Heart right ventricle (tissue), 16 donors: Measurements from ENCODE around the gene ZFHX3. TPM values are rescaled to one million over a fixed set of nuclear protein-coding genes. Genes with fewer than 3 reads are reported as not detected.

Experiments
- ATAC-seq, 8 donors: fragments of 200-7000 bp; cut with Tn5 transposase; one replicate each; pipeline ENCODE4 v1.9.1; 2020; ENCODE audit warnings: mild to moderate bottlenecking in 8 of 8, moderate library complexity in 8 of 8, moderate number of reproducible peaks in 1 of 8
- DNase-seq, 2 donors: peaks; one replicate each; pipeline ENCODE4 v3.0.0-alpha.2; 2020
- H3K27ac ChIP-seq, 10 donors: fragments of 200-600 bp; sonication (generic) in 2 of 10; one replicate each; pipeline versions ENCODE4 v1.5.0 to v1.8.0; 2020 to 2022; ENCODE audit warnings: mild to moderate bottlenecking in 3 of 10
- H3K27me3 ChIP-seq, 7 donors: fragments of 200-600 bp; one replicate each; pipeline ENCODE4 v1.8.0; 2021 to 2022; ENCODE audit warnings: mild to moderate bottlenecking in 2 of 7
- H3K36me3 ChIP-seq, 9 donors: fragments of 200-600 bp; sonication (generic) in 1 of 9; one replicate each; pipeline versions ENCODE4 v1.5.0 to v1.8.0; 2020 to 2022; ENCODE audit warnings: mild to moderate bottlenecking in 2 of 9
- H3K4me1 ChIP-seq, 9 donors: fragments of 200-600 bp; sonication (generic) in 1 of 9; one replicate each; pipeline versions ENCODE4 v1.5.0 to v1.8.0; 2020 to 2022; ENCODE audit warnings: mild to moderate bottlenecking in 4 of 9
- H3K4me3 ChIP-seq, 10 donors: fragments of 200-600 bp; sonication (generic) in 2 of 10; one replicate each; pipeline versions ENCODE4 v1.5.0 to v1.8.0; 2020 to 2022; ENCODE audit warnings: mild to moderate bottlenecking in 7 of 10, moderate library complexity in 2 of 10
- H3K9me3 ChIP-seq, 11 donors: fragments of 200-600 bp in 10 of 11; sonication (generic) in 2 of 11; one replicate each; pipeline versions ENCODE4 v1.5.0 to v1.8.0; 2013 to 2022; ENCODE audit warnings: mild to moderate bottlenecking in 2 of 11, control low read depth in 1 of 11, moderate library complexity in 1 of 11
- CTCF ChIP-seq, 9 donors: fragments of 200-600 bp; sonication (generic) in 2 of 9; IDR thresholded peaks; one replicate each; pipeline versions ENCODE4 v1.5.0 to v1.8.0; 2021 to 2022; ENCODE audit warnings: antibody characterized with exemption in 9 of 9, mild to moderate bottlenecking in 5 of 9, moderate library complexity in 1 of 9
- WGBS, 2 donors: extraction: QIAGEN DNeasy Blood & Tissue Kit; methylation state at CpG; one replicate each; pipeline ENCODE4 v1.1.7; 2013; ENCODE audit warnings: inconsistent platforms in 1 of 2; 5-methylcytosine and 5-hydroxymethylcytosine counted together
- intact Hi-C, 10 donors: fragments of 100-400 bp; cut with DNase I; formaldehyde crosslinking; loops; one replicate each; pipeline versions ENCODE4 v1.11.1 to v1.14.2; 2022
- polyA plus RNA-seq, 2 donors: library from polyadenylated mRNA; stranded (reverse); fragments of 200-250 nt; gene quantifications; one replicate each; pipeline ENCODE4 v1.2.3, GENCODE V29; 2013
- total RNA-seq, 10 donors: library from RNA; stranded (reverse); fragmentation: NEBNext Ultra II Directional in 3 of 10; extraction: Animal tissue kit (Norgen Biotek cat#: 25700) in 3 of 10; gene quantifications; one replicate each; pipeline versions ENCODE4 v1.2.1 to v1.2.4, GENCODE V29; 2021 to 2023
- donor health status: Arrhythmogenic right ventricular cardiomyopathy.
- donor health status: ischemic (EF 13 %, LVEDD 7.1; RV severe dilation, severe dysfunction).
- donor health status: healthy with polysubstance abuse.
- donor health status: DM: no; HTN: yes; CAD: no.
- donor health status: DM: no; HTN: no; CAD: no.
- donor health status: ischemic (EF 25% LVEDD 6.9; RV normal size, moderate dysfunction).
- donor health status: ischemic (EF 25% LVEDD 5.7; RV mildly dilated, moderate dysfunction).
- donor health status: healthy.
- donor health status: DM: yes; HTN: yes; CAD: no.
- donor health status: Ischemic cardiomyopathy.
- donor health status: ischemic (EF 35%, LVEDD 5.7; RV mildly dilated, moderate dysfunction).
- donor health status: nonischemic (EF 11% LVEDD 7.7; RV severe dilation, severe dysfunction).
- donor health status: DM: yes; HTN: yes; CAD: no.
- donor health status: PGD.
- donor health status: ischemic (EF 29% LVEDD 5.4; RV normal size, mild dysfunction).
- donor health status: nonischemic (EF 23%, LVEDD 6.1; RV moderate dilation, normal function).

Gene ZFHX3
- total and polyA plus RNA-seq, 12 donors = 1.6 to 15.2 (median 10.4) TPM

- no peaks in the 10 kb centered on the region for H3K9me3 ChIP-seq
- H3K4me3 ChIP-seq = no peak overlapping the region
- H3K27ac ChIP-seq = no peak overlapping the region
- 59 to 67% methylated on average over 20 of the region's 20 CpGs for WGBS, 2 donors
- H3K27me3 ChIP-seq = no peaks in the 10 kb centered on the region
- H3K4me1 ChIP-seq = peaks cover 0 to 31% (median 3%) of the 10 kb centered on the region in 9 donors
- ATAC-seq = peak in 3 of 8 donors; percentile 15 to 21 (median 18)
- DNase-seq = no peak
- H3K36me3 ChIP-seq = peaks cover 0 to 36% (median 20%) of the 10 kb centered on the region in 9 donors
- TF ChIP-seq CTCF (IDR thresholded peaks at IDR 0.05) = peak in 4 of 9 donors; percentile 30 to 43 (median 33)
- intact Hi-C loops = no loop called here
Observed at GRCh38 chr16:72961115-72961832, 86.7 kb downstream of the ZFHX3 start.

GRCh38 chr16:72960101-72960500 lies 87.8 kb downstream of the ZFHX3 start:
- intact Hi-C loops = no loop called here
- Histone ChIP-seq H3K36me3 (peaks cover 0 to 40% (median 20%) of the 10 kb centered on the region in 9 donors), H3K27ac (no peak overlapping the region), H3K9me3 (no peaks in the 10 kb centered on the region), H3K4me3 (no peak overlapping the region), H3K27me3 (no peaks in the 10 kb centered on the region), H3K4me1 (peaks cover 0 to 31% (median 3%) of the 10 kb centered on the region in 9 donors)
- no peak for TF ChIP-seq CTCF (IDR thresholded peaks at IDR 0.05)
- WGBS, 2 donors = 97 to 98% methylated on average over 20 of the region's 20 CpGs
- ATAC-seq (no peak), DNase-seq (no peak)

- no peaks in the 10 kb centered on the region for H3K27me3 ChIP-seq
- 98% methylated on average over 46 of the region's 46 CpGs for WGBS, 2 donors
- no peaks in the 10 kb centered on the region for H3K9me3 ChIP-seq
- H3K4me3 ChIP-seq = no peak overlapping the region
- peaks cover 0 to 30% (median 3%) of the 10 kb centered on the region in 9 donors for H3K4me1 ChIP-seq
- ATAC-seq (no peak), DNase-seq (no peak)
- H3K27ac ChIP-seq = no peak overlapping the region
- no peak for TF ChIP-seq CTCF (IDR thresholded peaks at IDR 0.05)
- peaks cover 0 to 40% (median 20%) of the 10 kb centered on the region in 9 donors for H3K36me3 ChIP-seq
- intact Hi-C loops = no loop called here
Observed at GRCh38 chr16:72959301-72959996, 88.5 kb downstream of the ZFHX3 start.

- Histone ChIP-seq H3K36me3 (peaks cover 0 to 40% (median 20%) of the 10 kb centered on the region in 9 donors), H3K9me3 (no peaks in the 10 kb centered on the region), H3K27me3 (no peaks in the 10 kb centered on the region), H3K4me1 (peaks cover 0 to 25% (median 0%) of the 10 kb centered on the region in 9 donors), H3K27ac (no peak overlapping the region), H3K4me3 (no peak overlapping the region)
- ATAC-seq = no peak
- TF ChIP-seq CTCF (IDR thresholded peaks at IDR 0.05) = no peak
- intact Hi-C loops = no loop called here
- DNase-seq = no peak
- 93 to 94% methylated on average over 18 of the region's 18 CpGs for WGBS, 2 donors
Observed at GRCh38 chr16:72958522-72959076, 89.3 kb downstream of the ZFHX3 start.
